ENCODE data around the gene PRMT1.
"Not testable (repeated sequence)": the region's sequence is repeated elsewhere in the genome, so short reads cannot be mapped to it uniquely, and the experiment has no call there.

PRMT1 gene

GRCh38 chr19:49677231-49677900 lies at the start of gene PRMT1:
Gene PRMT1, plus strand, starts transcription at chr19:49677271. Its CDS starts 10 bp downstream, at chr19:49677281.
- no peak for DNase-seq

GRCh38 chr19:49629659-49630058 lies 47.4 kb upstream of the PRMT1 start:
- no peak for DNase-seq

- no peak for DNase-seq
These were observed 46.0 kb upstream of the PRMT1 start for GRCh38 chr19:49631014-49631588.

- DNase-seq = no peak
These were observed 45.4 kb upstream of the PRMT1 start for GRCh38 chr19:49631610-49632192.

- DNase-seq = no peak
These were observed 44.5 kb upstream of the PRMT1 start for GRCh38 chr19:49632576-49632975.

- DNase-seq = not testable (repeated sequence)
These were observed 43.8 kb upstream of the PRMT1 start for GRCh38 chr19:49633273-49633672.

- DNase-seq = no peak
These were observed 41.4 kb upstream of the PRMT1 start for GRCh38 chr19:49635530-49636232.

- no peak for DNase-seq
These were observed 40.7 kb upstream of the PRMT1 start for GRCh38 chr19:49636233-49636932.

GRCh38 chr19:49637821-49638738 lies 39.0 kb upstream of the PRMT1 start:
- DNase-seq = no peak

- DNase-seq = no peak
These were observed 37.5 kb upstream of the PRMT1 start for GRCh38 chr19:49639401-49640112.

- peak; percentile 100 for DNase-seq
These were observed 36.8 kb upstream of the PRMT1 start, which contains the start of gene RRAS for GRCh38 chr19:49640113-49640898. Gene RRAS, minus strand, starts transcription at chr19:49640143. Its CDS starts 45 bp downstream, at chr19:49640098.

- peak; percentile 99 for DNase-seq
These were observed 35.2 kb upstream of the PRMT1 start, which contains the start of gene SCAF1 for GRCh38 chr19:49641688-49642491. Gene SCAF1, plus strand, starts transcription at chr19:49642209. Its CDS starts 2,818 bp downstream, at chr19:49645027.

GRCh38 chr19:49642492-49643035 lies 34.5 kb upstream of the PRMT1 start:
- no peak for DNase-seq

- DNase-seq = no peak
These were observed 33.6 kb upstream of the PRMT1 start for GRCh38 chr19:49643466-49643865.

GRCh38 chr19:49645592-49645991 lies 31.5 kb upstream of the PRMT1 start:
- no peak for DNase-seq

GRCh38 chr19:49645995-49646394 lies 31.1 kb upstream of the PRMT1 start:
- no peak for DNase-seq

GRCh38 chr19:49646586-49646985 lies 30.5 kb upstream of the PRMT1 start:
- no peak for DNase-seq

- no peak for DNase-seq
These were observed 25.8 kb upstream of the PRMT1 start for GRCh38 chr19:49651029-49651819.

Data from CD4-positive, alpha-beta T cell treated with Interleukin-6 for 4 hours (primary cell).